Measurements from ENCODE around the gene HCFC2. TPM values are rescaled to one million over a fixed set of nuclear protein-coding genes. Genes with fewer than 3 reads are reported as not detected.
"Not testable (repeated sequence)": the region's sequence is repeated elsewhere in the genome, so short reads cannot be mapped to it uniquely, and the experiment has no call there.

The HCFC2 gene
- total RNA-seq = 9.8 TPM

- H3K4me1 ChIP-seq = peaks cover 0 to 9% of the 10 kb centered on the region in 2 donors
- intact Hi-C loops (cut with DNase I) = loop anchor here (2.0 kb wide), 3 partner anchors 15 to 107 kb away; partner anchors contain the start of gene TDG
Observed at GRCh38 chr12:104064031-104064841, at the start of gene HCFC2. Gene HCFC2, plus strand, starts transcription at chr12:104064531. Its CDS starts 30 bp downstream, at chr12:104064561.

GRCh38 chr12:104021862-104022261, 42.5 kb upstream of the HCFC2 start:
- intact Hi-C loops (cut with DNase I); H3K9me3 ChIP-seq; H3K27me3 ChIP-seq; H3K4me3 ChIP-seq; H3K27ac ChIP-seq; DNase-seq (ENCODE audit: low spot score in 2 of 2); H3K36me3 ChIP-seq; H3K4me1 ChIP-seq: not testable (repeated sequence)

More at GRCh38 chr12:104064031-104064841, at the start of gene HCFC2:
- Histone ChIP-seq H3K27ac (peak within 1 kb of the TSS; percentile 81 to 92), H3K4me3 (peak within 1 kb of the TSS; percentile 74 to 81), H3K9me3 (no peaks in the 10 kb centered on the region), H3K36me3 (peaks cover 0 to 16% of the 10 kb centered on the region in 2 donors), H3K27me3 (no peaks in the 10 kb centered on the region)
- DNase-seq (ENCODE audit: low spot score in 2 of 2) = peak; percentile 63 to 94
- no peak for TF ChIP-seq CTCF (IDR thresholded peaks at IDR 0.05)

- no peak overlapping the region for H3K4me3 ChIP-seq
- intact Hi-C loops (cut with DNase I) = no loop called here
- H3K4me1 ChIP-seq = no peaks in the 10 kb centered on the region
- no peaks in the 10 kb centered on the region for H3K9me3 ChIP-seq
- no peak for DNase-seq (ENCODE audit: low spot score in 2 of 2)
- TF ChIP-seq CTCF (IDR thresholded peaks at IDR 0.05) = no peak
- H3K27ac ChIP-seq = no peak overlapping the region
- no peaks in the 10 kb centered on the region for H3K27me3 ChIP-seq
- no peaks in the 10 kb centered on the region for H3K36me3 ChIP-seq
Observed at GRCh38 chr12:104022786-104023185, 41.5 kb upstream of the HCFC2 start.

GRCh38 chr12:104023710-104024109, 40.6 kb upstream of the HCFC2 start:
- intact Hi-C loops (cut with DNase I) = no loop called here
- Histone ChIP-seq H3K27me3 (no peaks in the 10 kb centered on the region), H3K36me3 (no peaks in the 10 kb centered on the region), H3K4me3 (no peak overlapping the region), H3K4me1 (no peaks in the 10 kb centered on the region), H3K27ac (no peak overlapping the region), H3K9me3 (no peaks in the 10 kb centered on the region)
- DNase-seq (ENCODE audit: low spot score in 2 of 2) = no peak
- TF ChIP-seq CTCF (IDR thresholded peaks at IDR 0.05) = no peak

GRCh38 chr12:104024348-104024747, 40.0 kb upstream of the HCFC2 start:
- H3K9me3 ChIP-seq = no peaks in the 10 kb centered on the region
- no peak for TF ChIP-seq CTCF (IDR thresholded peaks at IDR 0.05)
- H3K4me1 ChIP-seq = no peaks in the 10 kb centered on the region
- no peak overlapping the region for H3K27ac ChIP-seq
- no peaks in the 10 kb centered on the region for H3K27me3 ChIP-seq
- no peak overlapping the region for H3K4me3 ChIP-seq
- no peaks in the 10 kb centered on the region for H3K36me3 ChIP-seq
- DNase-seq (ENCODE audit: low spot score in 2 of 2) = no peak
- intact Hi-C loops (cut with DNase I) = no loop called here

- Histone ChIP-seq H3K27ac (no peak overlapping the region), H3K27me3 (no peaks in the 10 kb centered on the region), H3K36me3 (no peaks in the 10 kb centered on the region), H3K4me1 (no peaks in the 10 kb centered on the region), H3K9me3 (no peaks in the 10 kb centered on the region), H3K4me3 (no peak overlapping the region)
- intact Hi-C loops (cut with DNase I) = no loop called here
- DNase-seq (ENCODE audit: low spot score in 2 of 2) = no peak
- no peak for TF ChIP-seq CTCF (IDR thresholded peaks at IDR 0.05)
Observed at GRCh38 chr12:104025771-104026170, 38.6 kb upstream of the HCFC2 start.
